ENCODE results near the gene POU2F1.
"Not testable (repeated sequence)": the region's sequence is repeated elsewhere in the genome, so short reads cannot be mapped to it uniquely, and the experiment has no call there.

The POU2F1 gene

GRCh38 chr1:167301355-167301754, 80.7 kb downstream of the POU2F1 start:
- no peak overlapping the region for H3K27ac ChIP-seq
- H3K4me1 ChIP-seq, result no peaks in the 10 kb centered on the region
- H3K27me3 ChIP-seq, result no peaks in the 10 kb centered on the region
- H4K20me1 ChIP-seq, result peaks cover 7% of the 10 kb centered on the region; the same call in 1 of the 2 replicates
- no peaks in the 10 kb centered on the region for H3K36me3 ChIP-seq
- H3K9ac ChIP-seq, result no peak overlapping the region
- H3K9me3 ChIP-seq, result peaks cover 3% of the 10 kb centered on the region; the same call in 1 of the 2 replicates
- TF ChIP-seq Cebpa-rat (IDR thresholded peaks at IDR 0.05), result no peak
- no peak overlapping the region for H3K4me3 ChIP-seq
- H3K4me2 ChIP-seq, result no peak overlapping the region

GRCh38 chr1:167304165-167304564, 83.5 kb downstream of the POU2F1 start:
- H4K20me1 ChIP-seq, result peaks cover 7% of the 10 kb centered on the region; the same call in 1 of the 2 replicates
- no peak overlapping the region for H3K27ac ChIP-seq
- peaks cover 3% of the 10 kb centered on the region; the same call in 1 of the 2 replicates for H3K9me3 ChIP-seq
- H3K27me3 ChIP-seq, result no peaks in the 10 kb centered on the region
- TF ChIP-seq Cebpa-rat (IDR thresholded peaks at IDR 0.05), result no peak
- H3K4me2 ChIP-seq, result no peak overlapping the region
- H3K4me1 ChIP-seq, result peaks cover 4% of the 10 kb centered on the region; the same call in 1 of the 2 replicates
- H3K36me3 ChIP-seq, result no peaks in the 10 kb centered on the region
- no peak overlapping the region for H3K9ac ChIP-seq
- H3K4me3 ChIP-seq, result no peak overlapping the region

GRCh38 chr1:167305059-167305705, 84.5 kb downstream of the POU2F1 start:
- H3K4me2 ChIP-seq, result no peak overlapping the region
- no peaks in the 10 kb centered on the region for H3K36me3 ChIP-seq
- H3K27me3 ChIP-seq, result no peaks in the 10 kb centered on the region
- peaks cover 7% of the 10 kb centered on the region; the same call in 1 of the 2 replicates for H4K20me1 ChIP-seq
- no peak overlapping the region for H3K4me3 ChIP-seq
- H3K9me3 ChIP-seq, result no peaks in the 10 kb centered on the region
- no peak overlapping the region for H3K27ac ChIP-seq
- no peak for TF ChIP-seq Cebpa-rat (IDR thresholded peaks at IDR 0.05)
- no peak overlapping the region for H3K9ac ChIP-seq
- H3K4me1 ChIP-seq, result peaks cover 4% of the 10 kb centered on the region; the same call in 1 of the 2 replicates

DNA sequence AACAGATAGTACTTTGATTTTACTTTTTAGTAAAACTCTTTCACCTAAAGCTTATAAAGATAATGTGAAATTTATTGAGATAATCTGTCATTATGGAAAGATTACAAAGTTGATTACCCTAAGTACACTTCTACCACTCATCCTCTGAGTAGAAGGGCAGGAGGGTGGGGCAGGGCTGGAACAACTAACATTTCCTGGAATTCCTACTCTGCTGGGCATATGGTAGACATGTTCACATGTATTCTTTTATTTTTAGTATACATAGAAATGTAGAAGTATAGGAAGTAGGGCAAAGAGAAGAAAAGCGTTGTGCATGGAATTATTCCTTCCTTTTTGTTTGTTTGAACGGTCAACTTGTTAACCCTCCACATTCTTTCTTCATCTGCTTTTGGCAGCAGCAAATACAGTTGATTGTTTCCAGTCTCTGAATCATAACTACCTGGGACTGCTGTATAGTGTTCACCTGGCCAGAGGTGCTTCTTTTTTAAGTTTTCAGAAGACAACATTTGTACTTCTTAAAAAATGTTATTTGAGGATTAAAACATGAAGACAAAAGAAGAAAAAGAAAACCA, 85.1 kb downstream of the POU2F1 start:
- Histone ChIP-seq H3K9me3 (no peaks in the 10 kb centered on the region), H3K4me1 (peaks cover 4% of the 10 kb centered on the region; the same call in 1 of the 2 replicates), H4K20me1 (peaks cover 7% of the 10 kb centered on the region; the same call in 1 of the 2 replicates), H3K4me2 (no peak overlapping the region), H3K9ac (no peak overlapping the region), H3K27ac (no peak overlapping the region), H3K27me3 (no peaks in the 10 kb centered on the region), H3K36me3 (no peaks in the 10 kb centered on the region), H3K4me3 (no peak overlapping the region)
- no peak for TF ChIP-seq Cebpa-rat (IDR thresholded peaks at IDR 0.05)

DNA sequence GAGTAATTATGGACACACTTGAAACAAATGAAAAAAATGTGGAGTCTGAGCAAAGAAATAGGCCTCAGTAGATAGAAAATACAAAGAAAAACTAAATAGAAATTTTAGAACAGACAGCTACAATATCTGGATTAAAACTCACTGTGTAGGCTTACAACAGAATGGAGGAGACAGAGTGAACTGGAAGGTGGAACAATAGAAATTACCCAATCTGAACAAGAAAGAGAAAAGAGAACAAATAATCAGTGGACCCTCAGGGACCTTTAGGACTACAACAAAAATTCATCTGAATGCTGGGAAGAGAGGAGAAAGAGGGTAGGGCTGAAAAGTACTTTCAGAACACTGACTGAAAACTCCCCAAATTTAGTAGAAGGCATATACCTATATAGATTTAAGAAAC, 90.0 kb downstream of the POU2F1 start:
- Histone ChIP-seq H3K36me3 (0 out of 2 replicates have a peak, but pooled peaks cover 5% of the 10 kb centered on the region), H3K4me1 (peaks cover 4% of the 10 kb centered on the region; the same call in 1 of the 2 replicates), H3K27me3 (no peaks in the 10 kb centered on the region), H3K4me2 (no peak overlapping the region), H3K27ac (no peak overlapping the region), H3K9ac (no peak overlapping the region), H3K9me3 (peaks cover 21% of the 10 kb centered on the region), H3K4me3 (no peak overlapping the region), H4K20me1 (no peaks in the 10 kb centered on the region)
- TF ChIP-seq Cebpa-rat (IDR thresholded peaks at IDR 0.05), result no peak

GRCh38 chr1:167312871-167313270, 92.2 kb downstream of the POU2F1 start:
- H3K9ac ChIP-seq, result no peak overlapping the region
- peaks cover 42% of the 10 kb centered on the region for H3K9me3 ChIP-seq
- H4K20me1 ChIP-seq, result no peaks in the 10 kb centered on the region
- no peak for TF ChIP-seq Cebpa-rat (IDR thresholded peaks at IDR 0.05)
- no peak overlapping the region for H3K4me3 ChIP-seq
- no peak overlapping the region for H3K4me2 ChIP-seq
- H3K27ac ChIP-seq, result no peak overlapping the region
- H3K27me3 ChIP-seq, result no peaks in the 10 kb centered on the region
- no peaks in the 10 kb centered on the region for H3K4me1 ChIP-seq
- peaks cover 18% of the 10 kb centered on the region for H3K36me3 ChIP-seq

DNA sequence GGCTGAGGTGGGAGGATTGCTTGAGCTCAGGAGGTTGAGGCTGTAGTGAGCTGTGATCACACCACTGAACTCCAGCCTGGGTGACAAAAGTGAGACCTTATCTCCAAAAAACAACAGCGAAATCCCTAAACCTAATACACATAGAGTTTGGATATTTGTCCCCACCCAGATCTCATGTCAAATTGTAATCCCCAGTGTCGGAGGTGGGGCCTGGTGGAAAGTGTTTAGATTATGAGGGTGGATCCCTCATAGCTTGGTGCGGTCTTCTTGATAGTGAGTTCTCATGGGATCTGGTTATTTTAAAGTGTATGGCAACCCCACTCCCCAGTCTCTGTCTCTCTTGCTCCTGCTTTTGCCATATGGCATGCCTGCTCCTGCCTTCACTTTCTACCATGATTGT, 94.0 kb downstream of the POU2F1 start:
- H3K9ac ChIP-seq, result no peak overlapping the region
- TF ChIP-seq Cebpa-rat (IDR thresholded peaks at IDR 0.05), result no peak
- no peaks in the 10 kb centered on the region for H3K4me1 ChIP-seq
- H4K20me1 ChIP-seq, result no peaks in the 10 kb centered on the region
- peaks cover 35% of the 10 kb centered on the region for H3K36me3 ChIP-seq
- no peak overlapping the region for H3K27ac ChIP-seq
- peaks cover 60% of the 10 kb centered on the region for H3K9me3 ChIP-seq
- no peak overlapping the region for H3K4me2 ChIP-seq
- H3K27me3 ChIP-seq, result no peaks in the 10 kb centered on the region
- H3K4me3 ChIP-seq, result no peak overlapping the region

DNA sequence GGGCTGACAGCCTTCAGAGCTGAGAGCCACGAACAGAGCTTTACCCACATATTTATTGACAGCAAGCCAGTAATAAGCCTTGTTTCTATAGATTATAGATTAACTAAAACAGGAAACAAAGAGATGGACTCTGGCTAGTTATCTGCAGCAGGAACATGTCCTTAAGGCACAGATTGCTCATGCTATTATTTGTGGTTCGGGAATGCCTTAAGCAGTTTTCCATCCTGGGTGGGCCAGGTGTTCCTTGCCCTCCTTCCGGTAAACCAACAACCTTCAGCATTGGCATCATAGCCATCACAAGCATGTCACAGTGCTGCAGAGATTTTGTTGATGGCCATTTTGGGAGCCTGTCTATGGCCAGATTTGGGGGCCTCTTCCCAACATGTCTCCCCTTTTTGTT, 96.8 kb downstream of the POU2F1 start:
- Histone ChIP-seq H3K9ac (no peak overlapping the region), H3K4me2 (no peak overlapping the region), H3K27ac (no peak overlapping the region), H3K27me3 (no peaks in the 10 kb centered on the region), H4K20me1 (no peaks in the 10 kb centered on the region), H3K4me3 (peak overlapping the region; percentile 20; the same call in 1 of the 2 replicates), H3K9me3 (peaks cover 82% of the 10 kb centered on the region), H3K36me3 (peaks cover 53% of the 10 kb centered on the region), H3K4me1 (no peaks in the 10 kb centered on the region)
- no peak for TF ChIP-seq Cebpa-rat (IDR thresholded peaks at IDR 0.05)

DNA sequence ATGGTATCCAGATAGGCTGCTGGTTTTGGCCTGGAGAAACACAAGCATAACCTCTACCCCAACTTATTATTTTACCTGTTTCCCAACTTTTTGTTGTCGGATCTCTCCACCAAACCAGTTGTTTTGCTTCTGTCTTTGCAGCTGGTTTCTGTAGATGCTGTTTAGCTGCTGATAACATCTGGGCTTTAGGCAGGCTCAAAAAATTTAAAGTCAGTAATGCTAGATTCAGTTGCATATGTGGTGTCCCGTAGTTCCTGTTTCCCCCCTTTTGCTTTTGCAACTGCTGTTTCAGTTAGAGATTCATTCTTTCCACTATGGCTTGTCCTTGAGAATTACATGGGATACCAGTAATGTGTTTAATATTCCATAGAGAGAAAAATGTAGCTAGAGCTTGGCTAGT, 98.5 kb downstream of the POU2F1 start:
- not testable (repeated sequence) for H3K4me2 ChIP-seq, H3K27me3 ChIP-seq, H3K4me3 ChIP-seq, H3K4me1 ChIP-seq, H3K27ac ChIP-seq, H4K20me1 ChIP-seq, H3K9ac ChIP-seq
- Histone ChIP-seq H3K9me3 (peaks cover 99% of the 10 kb centered on the region), H3K36me3 (peaks cover 68% of the 10 kb centered on the region)

DNA sequence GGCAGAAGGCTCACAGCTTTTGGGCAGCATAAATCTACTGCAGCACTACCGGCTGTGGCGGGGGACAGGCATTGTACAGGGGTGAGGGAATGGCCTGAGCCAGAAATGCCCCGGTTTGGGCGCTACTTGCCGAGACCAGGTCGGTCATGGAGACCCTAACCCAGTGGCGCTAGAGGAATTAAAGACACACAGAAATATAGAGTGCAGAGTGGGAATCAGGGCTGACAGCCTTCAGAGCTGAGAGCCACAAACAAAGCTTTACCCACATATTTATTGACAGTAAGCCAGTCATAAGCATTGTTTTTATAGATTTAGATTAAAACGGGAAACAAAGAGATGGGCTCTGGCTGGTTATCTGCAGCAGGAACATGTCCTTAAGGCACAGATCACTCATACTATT, 101.8 kb downstream of the POU2F1 start:
- no peaks in the 10 kb centered on the region for H3K27me3 ChIP-seq
- no peaks in the 10 kb centered on the region for H4K20me1 ChIP-seq
- peaks cover 92% of the 10 kb centered on the region for H3K9me3 ChIP-seq
- H3K36me3 ChIP-seq, result peaks cover 78% of the 10 kb centered on the region
- H3K4me2 ChIP-seq, result no peak overlapping the region
- peaks cover 7% of the 10 kb centered on the region for H3K4me1 ChIP-seq
- TF ChIP-seq Cebpa-rat (IDR thresholded peaks at IDR 0.05), result no peak
- H3K27ac ChIP-seq, result no peak overlapping the region
- no peak overlapping the region for H3K9ac ChIP-seq
- peak overlapping the region; percentile 36; the same call in 1 of the 2 replicates for H3K4me3 ChIP-seq
